GM18861 (cell line): ENCODE measurements around the gene MAD2L2.

Experiments used
- ATAC-seq: cut with Tn5 transposase; IDR thresholded peaks from one replicate; pipeline ENCODE4 v1.9.1; 2021; ENCODE audit not compliant: unreplicated experiment

Gene MAD2L2

GRCh38 chr1:11705596-11705995, 24.6 kb upstream of the MAD2L2 start:
- ATAC-seq = no peak

GRCh38 chr1:11704691-11705475, 23.9 kb upstream of the MAD2L2 start:
- no peak for ATAC-seq

- no peak for ATAC-seq
Measured at GRCh38 chr1:11704194-11704529, 23.2 kb upstream of the MAD2L2 start.

- ATAC-seq = no peak
Measured at GRCh38 chr1:11703357-11704193, 22.6 kb upstream of the MAD2L2 start.

- ATAC-seq = no peak
Measured at GRCh38 chr1:11701981-11702803, 21.2 kb upstream of the MAD2L2 start.

GRCh38 chr1:11701551-11701961, 20.6 kb upstream of the MAD2L2 start:
- no peak for ATAC-seq

GRCh38 chr1:11700601-11701467, 19.9 kb upstream of the MAD2L2 start:
- no peak for ATAC-seq

- ATAC-seq = no peak
Measured at GRCh38 chr1:11697893-11698210, 16.9 kb upstream of the MAD2L2 start.

GRCh38 chr1:11697188-11697892, 16.4 kb upstream of the MAD2L2 start:
- ATAC-seq = no peak

GRCh38 chr1:11695861-11696260, 14.9 kb upstream of the MAD2L2 start:
- no peak for ATAC-seq

GRCh38 chr1:11693917-11694316, 13.0 kb upstream of the MAD2L2 start:
- no peak for ATAC-seq

GRCh38 chr1:11693024-11693590, 12.2 kb upstream of the MAD2L2 start:
- ATAC-seq = no peak

GRCh38 chr1:11691928-11692711, 11.2 kb upstream of the MAD2L2 start:
- ATAC-seq = no peak

- ATAC-seq = no peak
Measured at GRCh38 chr1:11691302-11691914, 10.5 kb upstream of the MAD2L2 start, which contains the start of gene DRAXIN. Gene DRAXIN, plus strand, starts transcription at chr1:11691710. Its CDS starts 14,549 bp downstream, at chr1:11706259.

GRCh38 chr1:11690397-11691301, 9.7 kb upstream of the MAD2L2 start:
- no peak for ATAC-seq

GRCh38 chr1:11688506-11688905, 7.6 kb upstream of the MAD2L2 start:
- ATAC-seq = no peak

GRCh38 chr1:11685210-11685752, 4.3 kb upstream of the MAD2L2 start:
- no peak for ATAC-seq
